ENCODE data around the gene ACTG1.

ACTG1 gene

GRCh38 chr17:81470270-81470943, 42.2 kb downstream of the ACTG1 start:
- Histone ChIP-seq H3K27ac (no peak overlapping the region), H3K36me3 (replicated peaks) (no peaks in the 10 kb centered on the region), H3K4me3 (ENCODE audit: low read depth, low read length) (no peak overlapping the region), H3K27me3 (replicated peaks) (no peaks in the 10 kb centered on the region)
- in situ Hi-C loops (cut with HindIII; ENCODE audit: low pct_ligation_motif_present, low sequenced_read_pairs), result no loop called here
- no peak for TF ChIP-seq CTCF (IDR thresholded peaks at IDR 0.05; ENCODE audit: low read depth, low read length, missing control alignments)
- no peak for DNase-seq

GRCh38 chr17:81469266-81469665, 43.3 kb downstream of the ACTG1 start:
- Histone ChIP-seq H3K27me3 (replicated peaks) (no peaks in the 10 kb centered on the region), H3K36me3 (replicated peaks) (no peaks in the 10 kb centered on the region), H3K27ac (no peak overlapping the region), H3K4me3 (ENCODE audit: low read depth, low read length) (no peak overlapping the region)
- in situ Hi-C loops (cut with HindIII; ENCODE audit: low pct_ligation_motif_present, low sequenced_read_pairs), result no loop called here
- TF ChIP-seq CTCF (IDR thresholded peaks at IDR 0.05; ENCODE audit: low read depth, low read length, missing control alignments), result no peak
- no peak for DNase-seq

GRCh38 chr17:81468770-81469121, 43.9 kb downstream of the ACTG1 start:
- in situ Hi-C loops (cut with HindIII; ENCODE audit: low pct_ligation_motif_present, low sequenced_read_pairs), result no loop called here
- Histone ChIP-seq H3K4me3 (ENCODE audit: low read depth, low read length) (no peak overlapping the region), H3K27ac (no peak overlapping the region), H3K36me3 (replicated peaks) (no peaks in the 10 kb centered on the region), H3K27me3 (replicated peaks) (no peaks in the 10 kb centered on the region)
- TF ChIP-seq CTCF (IDR thresholded peaks at IDR 0.05; ENCODE audit: low read depth, low read length, missing control alignments), result no peak
- DNase-seq, result no peak

- no peak for DNase-seq
- in situ Hi-C loops (cut with HindIII; ENCODE audit: low pct_ligation_motif_present, low sequenced_read_pairs), result no loop called here
- TF ChIP-seq CTCF (IDR thresholded peaks at IDR 0.05; ENCODE audit: low read depth, low read length, missing control alignments), result no peak
These were observed 44.4 kb downstream of the ACTG1 start for GRCh38 chr17:81468111-81468769.

GRCh38 chr17:81466564-81467472, 45.8 kb downstream of the ACTG1 start:
- H3K27ac ChIP-seq, result no peak overlapping the region
- in situ Hi-C loops (cut with HindIII; ENCODE audit: low pct_ligation_motif_present, low sequenced_read_pairs), result no loop called here
- TF ChIP-seq CTCF (IDR thresholded peaks at IDR 0.05; ENCODE audit: low read depth, low read length, missing control alignments), result no peak
- H3K4me3 ChIP-seq (ENCODE audit: low read depth, low read length), result no peak overlapping the region
- H3K36me3 ChIP-seq (replicated peaks), result no peaks in the 10 kb centered on the region
- DNase-seq, result no peak
- no peaks in the 10 kb centered on the region for H3K27me3 ChIP-seq (replicated peaks)

More at GRCh38 chr17:81468111-81468769, 44.4 kb downstream of the ACTG1 start:
- H3K27me3 ChIP-seq (replicated peaks), result no peaks in the 10 kb centered on the region
- H3K27ac ChIP-seq, result no peak overlapping the region
- no peak overlapping the region for H3K4me3 ChIP-seq (ENCODE audit: low read depth, low read length)
- no peaks in the 10 kb centered on the region for H3K36me3 ChIP-seq (replicated peaks)
